OCI-LY3 (cell line): ENCODE measurements around the gene SORBS1.

ENCODE experiments used
- CTCF ChIP-seq: fragments of 200-600, 300-600 bp; sonication (generic); IDR thresholded peaks from 2 replicates; pipeline ENCODE4 v1.5.1; 2014; ENCODE audit warnings: antibody characterized with exemption, low read length, low read depth
- EZH2phosphoT487 ChIP-seq: fragments of 200-600 bp; shearing (Covaris generic); IDR thresholded peaks from 2 replicates; pipeline ENCODE4 v1.6.1; 2018; ENCODE audit warnings: antibody characterized with exemption, mixed run types, low read depth

DNA sequence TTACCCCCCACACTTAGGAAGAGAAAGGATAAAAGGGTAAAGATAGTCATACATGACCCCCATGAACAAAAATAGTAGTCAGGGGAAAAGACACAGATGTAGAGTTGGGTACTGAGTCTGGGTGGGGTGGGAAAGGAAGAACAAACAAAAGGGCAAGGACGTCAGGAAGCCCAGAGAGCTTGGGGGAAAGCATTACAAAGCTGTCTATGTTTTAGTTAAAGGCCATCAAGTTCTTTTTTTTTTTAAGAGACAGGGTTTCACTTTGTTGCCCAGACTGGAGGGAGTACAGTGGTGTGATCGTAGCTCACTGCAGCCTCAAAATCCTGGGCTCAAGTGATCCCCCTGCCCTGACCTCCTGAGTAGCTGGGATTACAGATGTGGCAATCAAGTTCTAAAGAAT lies 172.0 kb downstream of the SORBS1 start:
- TF ChIP-seq EZH2phosphoT487 (no peak), CTCF (no peak)
